Thyroid gland (tissue), 4 donors: ENCODE results near the gene KRTAP20-2. TPM values are rescaled to one million over a fixed set of nuclear protein-coding genes. Genes with fewer than 3 reads are reported as not detected.

Experiments
- DNase-seq, 2 donors: peaks; one replicate each; pipeline ENCODE4 v3.0.0-alpha.2; 2019
- H3K27ac ChIP-seq, 3 donors: fragments of 200-600 bp; sonication (generic); 1 replicate in 2 of 3; 2 replicates in 1 of 3; pipeline ENCODE4 v1.5.1; 2016 to 2019; ENCODE audit warnings: mild to moderate bottlenecking in 1 of 3, moderate library complexity in 1 of 3
- H3K27me3 ChIP-seq: fragments of 200-600 bp; sonication (generic); one replicate; pipeline ENCODE4 v1.5.1; 2019
- H3K36me3 ChIP-seq, 2 donors: fragments of 200-600 bp; sonication (generic); one replicate each; pipeline ENCODE4 v1.5.1; 2016 to 2019
- H3K4me1 ChIP-seq, 2 donors: fragments of 200-600 bp; sonication (generic); one replicate each; pipeline ENCODE4 v1.5.1; 2017 to 2019
- H3K4me3 ChIP-seq, 3 donors: fragments of 200-600 bp; sonication (generic); replicated peaks in 1 of 3; 1 replicate in 2 of 3; 2 replicates in 1 of 3; pipeline ENCODE4 v1.5.1; 2016; ENCODE audit warnings: mild to moderate bottlenecking in 1 of 3
- H3K9me3 ChIP-seq: fragments of 200-600 bp; sonication (generic); one replicate; pipeline ENCODE4 v1.5.1; 2017
- CTCF ChIP-seq, 6 experiments: fragments of 200-600 bp in 3 of 6; fragments of 450-650 bp in 3 of 6; sonication (generic) in 3 of 6; IDR thresholded peaks; one replicate each; pipeline ENCODE4 v1.5.1; 2016 to 2019; ENCODE audit warnings: antibody characterized with exemption in 6 of 6, mild to moderate bottlenecking in 2 of 6, inconsistent platforms in 1 of 6, moderate library complexity in 1 of 6
- POLR2A ChIP-seq, 2 donors: fragments of 450-650 bp; IDR thresholded peaks; one replicate each; pipeline ENCODE4 v1.6.1; 2017; ENCODE audit warnings: antibody characterized with exemption in 2 of 2, mild to moderate bottlenecking in 2 of 2, moderate library complexity in 1 of 2
- WGBS, 2 donors: methylation state at CpG; one replicate each; pipeline ENCODE4 v1.1.5; 2017; 5-methylcytosine and 5-hydroxymethylcytosine counted together
- intact Hi-C: fragments of 100-400 bp; cut with DNase I; formaldehyde crosslinking; loops from one replicate; pipeline ENCODE4 v1.15.1; 2023
- total RNA-seq, 4 donors: library from RNA; depleted of rRNA; stranded (reverse); fragments of >200 nt; gene quantifications; one replicate each; pipeline ENCODE4 v1.2.3, GENCODE V29; 2016

KRTAP20-2 gene
- total RNA-seq, 4 donors from 2014 or later, result not detected

GRCh38 chr21:30605968-30606367 lies 29.0 kb upstream of the KRTAP20-2 start:
- Histone ChIP-seq H3K9me3 (no peaks in the 10 kb centered on the region), H3K4me3 (no peak overlapping the region), H3K27me3 (no peaks in the 10 kb centered on the region), H3K27ac (no peak overlapping the region), H3K36me3 (no peaks in the 10 kb centered on the region), H3K4me1 (no peaks in the 10 kb centered on the region)
- TF ChIP-seq POLR2A (IDR thresholded peaks at IDR 0.05) (no peak), CTCF (IDR thresholded peaks at IDR 0.05) (no peak)
- DNase-seq, result no peak
- intact Hi-C loops, result no loop called here
- 89 to 100% methylated on average over 2 of the region's 2 CpGs for WGBS, 2 donors

DNA sequence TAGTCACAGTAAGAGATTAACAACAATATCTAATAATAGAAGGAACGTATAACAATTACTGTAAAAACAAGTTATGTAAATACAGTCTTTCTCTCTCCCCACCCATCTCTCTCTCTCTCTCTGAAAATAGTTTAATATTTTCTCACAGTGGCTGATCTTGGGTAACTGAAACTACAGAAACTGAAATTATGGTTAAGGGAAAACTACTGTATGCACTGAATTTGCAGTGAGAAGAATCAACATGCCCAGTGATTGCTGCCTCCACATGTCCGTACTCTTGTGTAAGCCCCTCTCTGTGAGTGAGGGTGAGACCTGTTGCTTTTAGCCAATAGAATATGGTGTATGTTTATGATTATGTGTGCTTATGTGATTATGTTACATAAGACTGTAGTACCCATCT lies 22.9 kb upstream of the KRTAP20-2 start:
- Histone ChIP-seq H3K36me3 (no peaks in the 10 kb centered on the region), H3K27me3 (no peaks in the 10 kb centered on the region), H3K9me3 (no peaks in the 10 kb centered on the region), H3K4me3 (no peak overlapping the region), H3K27ac (no peak overlapping the region), H3K4me1 (no peaks in the 10 kb centered on the region)
- TF ChIP-seq CTCF (IDR thresholded peaks at IDR 0.05) (no peak), POLR2A (IDR thresholded peaks at IDR 0.05) (no peak)
- no peak for DNase-seq
- intact Hi-C loops, result no loop called here
- WGBS, 2 donors, result 91 to 97% methylated on average over 2 of the region's 2 CpGs

DNA sequence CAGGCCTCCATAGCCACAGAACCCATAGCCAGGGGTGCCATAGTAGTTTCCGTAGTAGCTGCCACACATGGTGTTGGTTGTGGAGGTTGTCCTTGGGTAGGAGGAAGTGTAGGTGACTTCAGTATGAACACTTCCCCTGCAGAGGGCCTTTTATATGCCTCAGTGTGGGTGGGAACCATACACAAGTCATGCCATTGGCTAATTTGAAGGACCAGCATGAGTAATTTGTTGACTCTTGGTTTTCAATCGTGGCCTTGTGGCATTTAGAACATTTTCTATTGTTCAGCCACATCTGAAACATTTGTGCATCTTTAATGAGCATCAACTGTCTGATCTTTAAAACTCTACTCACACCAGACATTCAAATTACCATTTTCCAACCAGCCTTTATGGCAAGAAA lies 21.2 kb upstream of the KRTAP20-2 start, which contains the start of gene KRTAP6-1:
TSS of gene KRTAP6-1 (minus strand) at position 95 of the 400 bp plus-strand sequence. CDS start at position 69, 26 bp downstream.
- Histone ChIP-seq H3K4me1 (no peaks in the 10 kb centered on the region), H3K9me3 (no peaks in the 10 kb centered on the region), H3K36me3 (no peaks in the 10 kb centered on the region), H3K27ac (no peak within 1 kb of the TSS), H3K4me3 (no peak within 1 kb of the TSS), H3K27me3 (no peaks in the 10 kb centered on the region)
- no peak for TF ChIP-seq CTCF (IDR thresholded peaks at IDR 0.05)
- TF ChIP-seq POLR2A (IDR thresholded peaks at IDR 0.05), result no peak
- 76 to 77% methylated on average over 2 of the region's 2 CpGs for WGBS, 2 donors
- intact Hi-C loops, result no loop called here
- no peak for DNase-seq

- intact Hi-C loops, result no loop called here
- TF ChIP-seq POLR2A (IDR thresholded peaks at IDR 0.05), result no peak
- TF ChIP-seq CTCF (IDR thresholded peaks at IDR 0.05), result no peak
Measured at GRCh38 chr21:30615199-30615598, 19.8 kb upstream of the KRTAP20-2 start.

GRCh38 chr21:30616125-30616524 lies 18.9 kb upstream of the KRTAP20-2 start, which contains the start of gene KRTAP20-1:
Gene KRTAP20-1, plus strand, starts transcription at chr21:30616425. Its CDS starts 30 bp downstream, at chr21:30616455.
- Histone ChIP-seq H3K4me1 (no peaks in the 10 kb centered on the region), H3K27ac (no peak within 1 kb of the TSS), H3K4me3 (no peak within 1 kb of the TSS), H3K36me3 (no peaks in the 10 kb centered on the region), H3K27me3 (no peaks in the 10 kb centered on the region), H3K9me3 (no peaks in the 10 kb centered on the region)
- DNase-seq, result no peak
- intact Hi-C loops, result no loop called here
- TF ChIP-seq POLR2A (IDR thresholded peaks at IDR 0.05) (no peak), CTCF (IDR thresholded peaks at IDR 0.05) (no peak)
- WGBS, 2 donors, result 96 to 97% methylated on average over 2 of the region's 2 CpGs

More at GRCh38 chr21:30615199-30615598, 19.8 kb upstream of the KRTAP20-2 start:
- H3K27me3 ChIP-seq, result no peaks in the 10 kb centered on the region
- H3K4me1 ChIP-seq, result no peaks in the 10 kb centered on the region
- DNase-seq, result no peak
- no peak overlapping the region for H3K27ac ChIP-seq
- no peaks in the 10 kb centered on the region for H3K9me3 ChIP-seq
- H3K4me3 ChIP-seq, result no peak overlapping the region
- no peaks in the 10 kb centered on the region for H3K36me3 ChIP-seq
